ENCODE measurements around the gene KMT2A. TPM values are rescaled to one million over a fixed set of nuclear protein-coding genes. Genes with fewer than 3 reads are reported as not detected.

The KMT2A gene
- total and polyA plus RNA-seq, 2 experiments from 2014 or later = 34.3 to 72.2 TPM

DNA sequence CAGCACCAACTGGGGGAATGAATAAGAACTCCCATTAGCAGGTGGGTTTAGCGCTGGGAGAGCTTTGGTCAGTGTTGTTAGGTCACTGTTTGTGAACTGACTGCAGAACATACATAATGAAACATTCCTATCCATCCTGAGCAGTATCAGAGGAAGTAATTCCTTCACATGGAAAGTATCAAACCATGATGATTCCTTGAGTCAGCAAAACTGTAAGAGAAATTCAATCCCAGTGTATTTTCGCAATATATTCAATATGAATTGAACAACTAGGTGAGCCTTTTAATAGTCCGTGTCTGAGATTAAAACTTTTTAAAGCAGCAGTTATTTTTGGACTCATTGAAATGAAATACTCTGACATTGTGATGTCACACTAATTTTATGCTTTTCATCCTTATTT, 48.1 kb downstream of the KMT2A start:
- DNase-seq (ENCODE audit: low spot score) (no peak), ATAC-seq (no peak)
- Histone ChIP-seq H3K36me3 (ENCODE audit: insufficient read depth) (peaks cover 59% of the 10 kb centered on the region), H3K27ac (ENCODE audit: low read depth) (no peak overlapping the region), H3K4me2 (no peak overlapping the region), H3K27me3 (ENCODE audit: insufficient read depth) (no peaks in the 10 kb centered on the region), H3F3A (replicated peaks; ENCODE audit: low read depth) (peaks cover 5% of the 10 kb centered on the region; the same call in 1 of the 2 replicates), H4K20me1 (replicated peaks; ENCODE audit: insufficient read depth) (peaks cover 17% of the 10 kb centered on the region; the same call in 1 of the 2 replicates), H3K4me3 (no peak overlapping the region), H3K4me1 (ENCODE audit: insufficient read depth) (no peaks in the 10 kb centered on the region), H2AFZ (no peak overlapping the region), H3K9me2 (ENCODE audit: insufficient read depth) (no peaks in the 10 kb centered on the region), H3K79me2 (replicated peaks; ENCODE audit: insufficient read depth) (no peaks in the 10 kb centered on the region)
- no peaks in the 10 kb centered on the region for H3K27me3 Mint-ChIP-seq (ENCODE audit: insufficient read depth, low read depth, poor library complexity)
- peaks cover 84% of the 10 kb centered on the region for H3K36me3 Mint-ChIP-seq (ENCODE audit: low read depth)
- H3K4me3 Mint-ChIP-seq = no peak overlapping the region
- H3K4me1 Mint-ChIP-seq = no peaks in the 10 kb centered on the region
- TF ChIP-seq, protein P1, sequence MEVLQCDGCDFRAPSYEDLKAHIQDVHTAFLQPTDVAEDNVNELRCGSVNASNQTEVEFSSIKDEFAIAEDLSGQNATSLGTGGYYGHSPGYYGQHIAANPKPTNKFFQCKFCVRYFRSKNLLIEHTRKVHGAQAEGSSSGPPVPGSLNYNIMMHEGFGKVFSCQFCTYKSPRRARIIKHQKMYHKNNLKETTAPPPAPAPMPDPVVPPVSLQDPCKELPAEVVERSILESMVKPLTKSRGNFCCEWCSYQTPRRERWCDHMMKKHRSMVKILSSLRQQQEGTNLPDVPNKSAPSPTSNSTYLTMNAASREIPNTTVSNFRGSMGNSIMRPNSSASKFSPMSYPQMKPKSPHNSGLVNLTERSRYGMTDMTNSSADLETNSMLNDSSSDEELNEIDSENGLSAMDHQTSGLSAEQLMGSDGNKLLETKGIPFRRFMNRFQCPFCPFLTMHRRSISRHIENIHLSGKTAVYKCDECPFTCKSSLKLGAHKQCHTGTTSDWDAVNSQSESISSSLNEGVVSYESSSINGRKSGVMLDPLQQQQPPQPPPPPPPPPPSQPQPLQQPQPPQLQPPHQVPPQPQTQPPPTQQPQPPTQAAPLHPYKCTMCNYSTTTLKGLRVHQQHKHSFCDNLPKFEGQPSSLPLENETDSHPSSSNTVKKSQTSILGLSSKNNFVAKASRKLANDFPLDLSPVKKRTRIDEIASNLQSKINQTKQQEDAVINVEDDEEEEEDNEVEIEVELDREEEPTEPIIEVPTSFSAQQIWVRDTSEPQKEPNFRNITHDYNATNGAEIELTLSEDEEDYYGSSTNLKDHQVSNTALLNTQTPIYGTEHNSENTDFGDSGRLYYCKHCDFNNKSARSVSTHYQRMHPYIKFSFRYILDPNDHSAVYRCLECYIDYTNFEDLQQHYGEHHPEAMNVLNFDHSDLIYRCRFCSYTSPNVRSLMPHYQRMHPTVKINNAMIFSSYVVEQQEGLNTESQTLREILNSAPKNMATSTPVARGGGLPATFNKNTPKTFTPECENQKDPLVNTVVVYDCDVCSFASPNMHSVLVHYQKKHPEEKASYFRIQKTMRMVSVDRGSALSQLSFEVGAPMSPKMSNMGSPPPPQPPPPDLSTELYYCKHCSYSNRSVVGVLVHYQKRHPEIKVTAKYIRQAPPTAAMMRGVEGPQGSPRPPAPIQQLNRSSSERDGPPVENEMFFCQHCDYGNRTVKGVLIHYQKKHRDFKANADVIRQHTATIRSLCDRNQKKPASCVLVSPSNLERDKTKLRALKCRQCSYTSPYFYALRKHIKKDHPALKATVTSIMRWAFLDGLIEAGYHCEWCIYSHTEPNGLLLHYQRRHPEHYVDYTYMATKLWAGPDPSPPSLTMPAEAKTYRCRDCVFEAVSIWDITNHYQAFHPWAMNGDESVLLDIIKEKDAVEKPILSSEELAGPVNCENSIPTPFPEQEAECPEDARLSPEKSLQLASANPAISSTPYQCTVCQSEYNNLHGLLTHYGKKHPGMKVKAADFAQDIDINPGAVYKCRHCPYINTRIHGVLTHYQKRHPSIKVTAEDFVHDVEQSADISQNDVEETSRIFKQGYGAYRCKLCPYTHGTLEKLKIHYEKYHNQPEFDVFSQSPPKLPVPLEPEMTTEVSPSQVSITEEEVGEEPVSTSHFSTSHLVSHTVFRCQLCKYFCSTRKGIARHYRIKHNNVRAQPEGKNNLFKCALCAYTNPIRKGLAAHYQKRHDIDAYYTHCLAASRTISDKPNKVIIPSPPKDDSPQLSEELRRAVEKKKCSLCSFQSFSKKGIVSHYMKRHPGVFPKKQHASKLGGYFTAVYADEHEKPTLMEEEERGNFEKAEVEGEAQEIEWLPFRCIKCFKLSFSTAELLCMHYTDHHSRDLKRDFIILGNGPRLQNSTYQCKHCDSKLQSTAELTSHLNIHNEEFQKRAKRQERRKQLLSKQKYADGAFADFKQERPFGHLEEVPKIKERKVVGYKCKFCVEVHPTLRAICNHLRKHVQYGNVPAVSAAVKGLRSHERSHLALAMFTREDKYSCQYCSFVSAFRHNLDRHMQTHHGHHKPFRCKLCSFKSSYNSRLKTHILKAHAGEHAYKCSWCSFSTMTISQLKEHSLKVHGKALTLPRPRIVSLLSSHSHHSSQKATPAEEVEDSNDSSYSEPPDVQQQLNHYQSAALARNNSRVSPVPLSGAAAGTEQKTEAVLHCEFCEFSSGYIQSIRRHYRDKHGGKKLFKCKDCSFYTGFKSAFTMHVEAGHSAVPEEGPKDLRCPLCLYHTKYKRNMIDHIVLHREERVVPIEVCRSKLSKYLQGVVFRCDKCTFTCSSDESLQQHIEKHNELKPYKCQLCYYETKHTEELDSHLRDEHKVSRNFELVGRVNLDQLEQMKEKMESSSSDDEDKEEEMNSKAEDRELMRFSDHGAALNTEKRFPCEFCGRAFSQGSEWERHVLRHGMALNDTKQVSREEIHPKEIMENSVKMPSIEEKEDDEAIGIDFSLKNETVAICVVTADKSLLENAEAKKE (CRISPR knock-in tag; IDR thresholded peaks at IDR 0.05) = no peak
- TF ChIP-seq JUNB (IDR thresholded peaks at IDR 0.05; ENCODE audit: unreplicated experiment) = no peak
- no peak for TF ChIP-seq ZNF331 (CRISPR knock-in tag; IDR thresholded peaks at IDR 0.05; ENCODE audit: low read depth)
- TF ChIP-seq, protein P2, sequence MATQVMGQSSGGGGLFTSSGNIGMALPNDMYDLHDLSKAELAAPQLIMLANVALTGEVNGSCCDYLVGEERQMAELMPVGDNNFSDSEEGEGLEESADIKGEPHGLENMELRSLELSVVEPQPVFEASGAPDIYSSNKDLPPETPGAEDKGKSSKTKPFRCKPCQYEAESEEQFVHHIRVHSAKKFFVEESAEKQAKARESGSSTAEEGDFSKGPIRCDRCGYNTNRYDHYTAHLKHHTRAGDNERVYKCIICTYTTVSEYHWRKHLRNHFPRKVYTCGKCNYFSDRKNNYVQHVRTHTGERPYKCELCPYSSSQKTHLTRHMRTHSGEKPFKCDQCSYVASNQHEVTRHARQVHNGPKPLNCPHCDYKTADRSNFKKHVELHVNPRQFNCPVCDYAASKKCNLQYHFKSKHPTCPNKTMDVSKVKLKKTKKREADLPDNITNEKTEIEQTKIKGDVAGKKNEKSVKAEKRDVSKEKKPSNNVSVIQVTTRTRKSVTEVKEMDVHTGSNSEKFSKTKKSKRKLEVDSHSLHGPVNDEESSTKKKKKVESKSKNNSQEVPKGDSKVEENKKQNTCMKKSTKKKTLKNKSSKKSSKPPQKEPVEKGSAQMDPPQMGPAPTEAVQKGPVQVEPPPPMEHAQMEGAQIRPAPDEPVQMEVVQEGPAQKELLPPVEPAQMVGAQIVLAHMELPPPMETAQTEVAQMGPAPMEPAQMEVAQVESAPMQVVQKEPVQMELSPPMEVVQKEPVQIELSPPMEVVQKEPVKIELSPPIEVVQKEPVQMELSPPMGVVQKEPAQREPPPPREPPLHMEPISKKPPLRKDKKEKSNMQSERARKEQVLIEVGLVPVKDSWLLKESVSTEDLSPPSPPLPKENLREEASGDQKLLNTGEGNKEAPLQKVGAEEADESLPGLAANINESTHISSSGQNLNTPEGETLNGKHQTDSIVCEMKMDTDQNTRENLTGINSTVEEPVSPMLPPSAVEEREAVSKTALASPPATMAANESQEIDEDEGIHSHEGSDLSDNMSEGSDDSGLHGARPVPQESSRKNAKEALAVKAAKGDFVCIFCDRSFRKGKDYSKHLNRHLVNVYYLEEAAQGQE (IDR thresholded peaks at IDR 0.05; ENCODE audit: unreplicated experiment) = no peak
- no peak for TF ChIP-seq CTCF (conservative IDR thresholded peaks at IDR 0.05; ENCODE audit: low read depth in 2 of 2)
- TF ChIP-seq STAT1 (IDR thresholded peaks at IDR 0.05; ENCODE audit: unreplicated experiment) = no peak
- no peak for TF ChIP-seq POLR2AphosphoS5 (IDR thresholded peaks at IDR 0.05; ENCODE audit: low read depth)
- TF ChIP-seq ZNF114 (CRISPR knock-in tag; IDR thresholded peaks at IDR 0.05) = no peak
- TF ChIP-seq CREB1 (CRISPR knock-in tag; IDR thresholded peaks at IDR 0.05; ENCODE audit: low read depth) = no peak
- TF ChIP-seq NANOG (IDR thresholded peaks at IDR 0.05; ENCODE audit: borderline replicate concordance) = no peak
- no peaks in the 10 kb centered on the region for H3K9me3 Mint-ChIP-seq
- H3K27ac Mint-ChIP-seq = no peak overlapping the region
